ENCODE results near the gene CLN6.

The CLN6 gene

GRCh38 chr15:68201153-68201878 is 28.2 kb downstream of the CLN6 start:
- DNase-seq (ENCODE audit: low read depth): no peak
- TF ChIP-seq, protein P1, sequence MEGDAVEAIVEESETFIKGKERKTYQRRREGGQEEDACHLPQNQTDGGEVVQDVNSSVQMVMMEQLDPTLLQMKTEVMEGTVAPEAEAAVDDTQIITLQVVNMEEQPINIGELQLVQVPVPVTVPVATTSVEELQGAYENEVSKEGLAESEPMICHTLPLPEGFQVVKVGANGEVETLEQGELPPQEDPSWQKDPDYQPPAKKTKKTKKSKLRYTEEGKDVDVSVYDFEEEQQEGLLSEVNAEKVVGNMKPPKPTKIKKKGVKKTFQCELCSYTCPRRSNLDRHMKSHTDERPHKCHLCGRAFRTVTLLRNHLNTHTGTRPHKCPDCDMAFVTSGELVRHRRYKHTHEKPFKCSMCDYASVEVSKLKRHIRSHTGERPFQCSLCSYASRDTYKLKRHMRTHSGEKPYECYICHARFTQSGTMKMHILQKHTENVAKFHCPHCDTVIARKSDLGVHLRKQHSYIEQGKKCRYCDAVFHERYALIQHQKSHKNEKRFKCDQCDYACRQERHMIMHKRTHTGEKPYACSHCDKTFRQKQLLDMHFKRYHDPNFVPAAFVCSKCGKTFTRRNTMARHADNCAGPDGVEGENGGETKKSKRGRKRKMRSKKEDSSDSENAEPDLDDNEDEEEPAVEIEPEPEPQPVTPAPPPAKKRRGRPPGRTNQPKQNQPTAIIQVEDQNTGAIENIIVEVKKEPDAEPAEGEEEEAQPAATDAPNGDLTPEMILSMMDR (IDR thresholded peaks at IDR 0.05; ENCODE audit: insufficient read depth, low read depth, low read length, missing control alignments): no peak
- no peak overlapping the region for H3K4me3 ChIP-seq (ENCODE audit: low read length)

GRCh38 chr15:68200016-68200861 is 29.3 kb downstream of the CLN6 start:
- no peak overlapping the region for H3K4me3 ChIP-seq (ENCODE audit: low read length)
- TF ChIP-seq, protein P1 (IDR thresholded peaks at IDR 0.05; ENCODE audit: insufficient read depth, low read depth, low read length, missing control alignments): no peak
- no peak for DNase-seq (ENCODE audit: low read depth)

- TF ChIP-seq, protein P1 (IDR thresholded peaks at IDR 0.05; ENCODE audit: insufficient read depth, low read depth, low read length, missing control alignments): no peak
- H3K4me3 ChIP-seq (ENCODE audit: low read length): no peak overlapping the region
- DNase-seq (ENCODE audit: low read depth): no peak
Observed at GRCh38 chr15:68199340-68199739, 30.2 kb downstream of the CLN6 start.

- H3K4me3 ChIP-seq (ENCODE audit: low read length): no peak overlapping the region
- no peak for DNase-seq (ENCODE audit: low read depth)
- TF ChIP-seq, protein P1 (IDR thresholded peaks at IDR 0.05; ENCODE audit: insufficient read depth, low read depth, low read length, missing control alignments): no peak
Observed at GRCh38 chr15:68197661-68198437, 31.7 kb downstream of the CLN6 start.

GRCh38 chr15:68197170-68197492 is 32.4 kb downstream of the CLN6 start:
- TF ChIP-seq, protein P1 (IDR thresholded peaks at IDR 0.05; ENCODE audit: insufficient read depth, low read depth, low read length, missing control alignments): no peak
- no peak for DNase-seq (ENCODE audit: low read depth)
- H3K4me3 ChIP-seq (ENCODE audit: low read length): no peak overlapping the region

DNA sequence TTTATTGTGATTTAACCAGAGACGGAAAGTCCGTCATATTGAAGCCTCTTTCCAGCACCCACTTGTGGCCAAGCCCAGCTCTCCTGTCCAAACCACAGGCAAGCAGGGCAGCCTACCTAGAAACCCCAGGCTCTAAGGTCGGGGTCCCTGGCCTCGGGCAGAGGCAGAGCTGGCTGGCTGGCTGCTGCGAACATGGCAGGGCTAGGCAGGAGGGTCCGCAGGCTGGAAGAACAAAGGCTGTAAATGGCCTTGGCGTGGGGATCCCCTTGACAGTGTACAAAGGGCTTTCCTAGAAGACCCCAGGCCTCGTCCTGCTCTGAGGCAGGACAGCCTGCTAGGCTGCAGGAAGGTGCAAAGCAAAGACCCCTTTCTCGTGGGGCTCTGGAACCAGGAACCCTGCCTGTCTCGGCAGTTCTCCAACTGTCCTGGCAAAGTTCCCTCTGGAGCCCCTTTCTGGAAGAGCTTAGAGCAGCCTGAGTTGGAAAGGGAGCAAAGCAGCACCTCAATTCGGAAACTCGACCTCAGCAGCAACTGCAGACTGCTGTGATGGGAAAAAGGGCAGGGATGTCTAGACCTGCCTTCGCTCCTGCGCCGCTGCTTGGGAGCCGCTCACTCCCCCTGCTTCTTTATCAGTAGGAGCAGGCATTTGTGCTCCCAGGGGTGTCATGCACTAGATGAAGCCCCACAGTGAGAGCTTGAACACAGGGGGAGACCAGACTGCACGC is 32.9 kb downstream of the CLN6 start:
- no peak overlapping the region for H3K4me3 ChIP-seq (ENCODE audit: low read length)
- TF ChIP-seq, protein P1 (IDR thresholded peaks at IDR 0.05; ENCODE audit: insufficient read depth, low read depth, low read length, missing control alignments): no peak
- DNase-seq (ENCODE audit: low read depth): no peak

Data from epithelial cell of esophagus (primary cell).